ENCODE measurements around the gene MEGF9. TPM values are rescaled to one million over a fixed set of nuclear protein-coding genes. Genes with fewer than 3 reads are reported as not detected.

The MEGF9 gene
- total and polyA plus RNA-seq, 4 donors: 15.5 to 27.4 (median 19.3) TPM

DNA sequence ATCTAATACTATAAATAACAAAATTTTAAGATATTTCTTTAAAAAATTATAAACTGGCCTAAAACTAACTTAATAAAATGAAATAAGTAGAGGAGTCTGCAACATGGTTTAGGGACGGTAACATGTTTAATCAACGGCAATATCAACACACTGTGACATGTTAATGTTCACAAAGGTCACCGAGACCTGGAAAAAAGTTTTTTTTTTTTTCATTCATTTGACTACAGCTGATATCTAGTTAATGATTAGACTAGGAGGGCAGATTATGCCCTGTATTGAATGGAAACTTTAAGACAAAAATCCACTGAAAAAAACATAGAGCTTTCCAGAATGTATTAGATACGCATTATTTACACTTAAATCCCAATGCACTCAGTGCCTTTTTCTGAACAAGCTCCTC is 67.3 kb downstream of the MEGF9 start (continued):
- TF ChIP-seq RAD21 (IDR thresholded peaks at IDR 0.05) (peak; percentile 22 to 29), NR2F2 (IDR thresholded peaks at IDR 0.05) (no peak), GABPA (IDR thresholded peaks at IDR 0.05 in 1 of 2, conservative IDR thresholded peaks at IDR 0.05 in 1 of 2) (peak in 1 of 2 donors; percentile 21), RXRA (IDR thresholded peaks at IDR 0.05) (peak; percentile 74 to 88), SP1 (IDR thresholded peaks at IDR 0.05) (peak; percentile 88), MAX (IDR thresholded peaks at IDR 0.05) (peak; percentile 47), HNF4G (IDR thresholded peaks at IDR 0.05) (no peak)

DNA sequence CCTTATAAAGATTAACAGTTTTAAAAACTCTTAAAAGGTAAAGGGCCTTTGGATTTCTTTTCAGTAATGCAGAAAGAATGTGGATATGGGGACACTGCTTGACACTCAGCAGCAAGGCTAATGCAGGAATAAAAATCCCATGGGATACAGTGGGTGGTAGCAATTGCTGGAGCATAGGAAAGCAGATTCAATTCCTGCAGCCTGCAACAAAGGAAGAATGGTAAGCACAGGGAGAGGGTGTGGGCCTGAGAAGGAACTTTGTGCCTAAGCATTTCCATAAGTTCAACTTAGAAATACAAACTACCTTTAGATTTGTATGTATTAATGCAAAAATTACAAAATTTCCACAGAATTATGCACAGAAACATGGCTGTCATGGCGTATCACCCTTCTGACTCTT is 68.5 kb downstream of the MEGF9 start:
- no peak overlapping the region for H3K4me3 ChIP-seq (ENCODE audit: low read depth in 1 of 3, low read length in 3 of 3)
- H3K36me3 ChIP-seq (ENCODE audit: control insufficient read depth in 4 of 4, insufficient read depth in 3 of 4, low read depth in 1 of 4, low read length in 3 of 4): peaks cover 0 to 5% (median 0%) of the 10 kb centered on the region in 4 donors
- TF ChIP-seq MAX (IDR thresholded peaks at IDR 0.05): no peak
- TF ChIP-seq TAF1 (conservative IDR thresholded peaks at IDR 0.05): no peak
- no peak for TF ChIP-seq FOXA2 (IDR thresholded peaks at IDR 0.05)
- no peak for TF ChIP-seq RXRA (IDR thresholded peaks at IDR 0.05)
- no peak for TF ChIP-seq NR2F2 (IDR thresholded peaks at IDR 0.05)
- no peak for TF ChIP-seq GABPA (IDR thresholded peaks at IDR 0.05 in 1 of 2, conservative IDR thresholded peaks at IDR 0.05 in 1 of 2)
- TF ChIP-seq, protein P1, sequence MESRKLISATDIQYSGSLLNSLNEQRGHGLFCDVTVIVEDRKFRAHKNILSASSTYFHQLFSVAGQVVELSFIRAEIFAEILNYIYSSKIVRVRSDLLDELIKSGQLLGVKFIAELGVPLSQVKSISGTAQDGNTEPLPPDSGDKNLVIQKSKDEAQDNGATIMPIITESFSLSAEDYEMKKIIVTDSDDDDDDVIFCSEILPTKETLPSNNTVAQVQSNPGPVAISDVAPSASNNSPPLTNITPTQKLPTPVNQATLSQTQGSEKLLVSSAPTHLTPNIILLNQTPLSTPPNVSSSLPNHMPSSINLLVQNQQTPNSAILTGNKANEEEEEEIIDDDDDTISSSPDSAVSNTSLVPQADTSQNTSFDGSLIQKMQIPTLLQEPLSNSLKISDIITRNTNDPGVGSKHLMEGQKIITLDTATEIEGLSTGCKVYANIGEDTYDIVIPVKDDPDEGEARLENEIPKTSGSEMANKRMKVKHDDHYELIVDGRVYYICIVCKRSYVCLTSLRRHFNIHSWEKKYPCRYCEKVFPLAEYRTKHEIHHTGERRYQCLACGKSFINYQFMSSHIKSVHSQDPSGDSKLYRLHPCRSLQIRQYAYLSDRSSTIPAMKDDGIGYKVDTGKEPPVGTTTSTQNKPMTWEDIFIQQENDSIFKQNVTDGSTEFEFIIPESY (IDR thresholded peaks at IDR 0.05): no peak
- no peak for TF ChIP-seq HNF4G (IDR thresholded peaks at IDR 0.05)
- WGBS: 98% methylated on average over 1 of the region's 1 CpG
- peaks cover 8 to 49% (median 41%) of the 10 kb centered on the region in 4 donors for H3K4me1 ChIP-seq (ENCODE audit: control insufficient read depth in 4 of 4, insufficient read depth in 4 of 4, low read length in 3 of 4)
- H3K9ac ChIP-seq (ENCODE audit: low read depth in 1 of 2, low read length in 2 of 2): no peak overlapping the region
- no peak overlapping the region for H3K27ac ChIP-seq (ENCODE audit: low read depth in 1 of 2, low read length in 2 of 2)
- H3K9me3 ChIP-seq (ENCODE audit: control insufficient read depth in 4 of 4, low read length in 3 of 4): no peaks in the 10 kb centered on the region
- DNase-seq (ENCODE audit: low spot score): no peak
- H3K27me3 ChIP-seq (ENCODE audit: control insufficient read depth in 4 of 4, insufficient read depth in 4 of 4, low read length in 3 of 4): no peaks in the 10 kb centered on the region

DNA sequence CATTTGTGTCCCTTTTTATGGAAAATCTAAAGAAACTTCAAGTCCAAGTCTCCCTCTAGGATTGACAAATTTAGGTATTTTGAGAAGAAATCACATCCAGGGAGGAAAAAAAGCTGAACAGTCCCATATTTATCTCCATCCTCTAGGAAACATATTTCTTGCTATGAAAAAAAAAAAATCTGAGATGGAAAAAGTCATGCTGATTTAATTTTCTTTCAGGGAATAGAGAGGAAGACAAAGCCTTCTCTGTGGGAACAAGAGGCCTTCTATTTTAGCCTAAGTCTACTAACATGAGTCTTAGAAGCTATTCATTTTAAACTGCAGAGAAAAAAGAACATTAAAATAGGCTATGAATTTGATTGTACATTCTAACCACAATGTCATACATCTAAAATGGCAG is 71.2 kb downstream of the MEGF9 start:
- DNase-seq (ENCODE audit: low spot score): no peak
- TF ChIP-seq SP1 (IDR thresholded peaks at IDR 0.05): no peak
- no peak for TF ChIP-seq FOXA2 (IDR thresholded peaks at IDR 0.05)
- no peak for TF ChIP-seq HNF4G (IDR thresholded peaks at IDR 0.05)
- TF ChIP-seq, protein P2, sequence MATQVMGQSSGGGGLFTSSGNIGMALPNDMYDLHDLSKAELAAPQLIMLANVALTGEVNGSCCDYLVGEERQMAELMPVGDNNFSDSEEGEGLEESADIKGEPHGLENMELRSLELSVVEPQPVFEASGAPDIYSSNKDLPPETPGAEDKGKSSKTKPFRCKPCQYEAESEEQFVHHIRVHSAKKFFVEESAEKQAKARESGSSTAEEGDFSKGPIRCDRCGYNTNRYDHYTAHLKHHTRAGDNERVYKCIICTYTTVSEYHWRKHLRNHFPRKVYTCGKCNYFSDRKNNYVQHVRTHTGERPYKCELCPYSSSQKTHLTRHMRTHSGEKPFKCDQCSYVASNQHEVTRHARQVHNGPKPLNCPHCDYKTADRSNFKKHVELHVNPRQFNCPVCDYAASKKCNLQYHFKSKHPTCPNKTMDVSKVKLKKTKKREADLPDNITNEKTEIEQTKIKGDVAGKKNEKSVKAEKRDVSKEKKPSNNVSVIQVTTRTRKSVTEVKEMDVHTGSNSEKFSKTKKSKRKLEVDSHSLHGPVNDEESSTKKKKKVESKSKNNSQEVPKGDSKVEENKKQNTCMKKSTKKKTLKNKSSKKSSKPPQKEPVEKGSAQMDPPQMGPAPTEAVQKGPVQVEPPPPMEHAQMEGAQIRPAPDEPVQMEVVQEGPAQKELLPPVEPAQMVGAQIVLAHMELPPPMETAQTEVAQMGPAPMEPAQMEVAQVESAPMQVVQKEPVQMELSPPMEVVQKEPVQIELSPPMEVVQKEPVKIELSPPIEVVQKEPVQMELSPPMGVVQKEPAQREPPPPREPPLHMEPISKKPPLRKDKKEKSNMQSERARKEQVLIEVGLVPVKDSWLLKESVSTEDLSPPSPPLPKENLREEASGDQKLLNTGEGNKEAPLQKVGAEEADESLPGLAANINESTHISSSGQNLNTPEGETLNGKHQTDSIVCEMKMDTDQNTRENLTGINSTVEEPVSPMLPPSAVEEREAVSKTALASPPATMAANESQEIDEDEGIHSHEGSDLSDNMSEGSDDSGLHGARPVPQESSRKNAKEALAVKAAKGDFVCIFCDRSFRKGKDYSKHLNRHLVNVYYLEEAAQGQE (IDR thresholded peaks at IDR 0.05): no peak
- TF ChIP-seq, protein P1 (IDR thresholded peaks at IDR 0.05): no peak
- no peak for TF ChIP-seq YY1 (IDR thresholded peaks at IDR 0.05)
- TF ChIP-seq GABPA (IDR thresholded peaks at IDR 0.05 in 1 of 2, conservative IDR thresholded peaks at IDR 0.05 in 1 of 2): no peak
- TF ChIP-seq EGR1 (IDR thresholded peaks at IDR 0.05; ENCODE audit: low read depth in 2 of 2): no peak
- TF ChIP-seq TAF1 (conservative IDR thresholded peaks at IDR 0.05): no peak
- no peak for TF ChIP-seq NR2F2 (IDR thresholded peaks at IDR 0.05)

More for the DNA sequence above, 71.2 kb downstream of the MEGF9 start:
- Histone ChIP-seq H3K27ac (ENCODE audit: low read depth in 1 of 2, low read length in 2 of 2) (no peak overlapping the region), H3K4me3 (ENCODE audit: low read depth in 1 of 3, low read length in 3 of 3) (no peak overlapping the region), H3K36me3 (ENCODE audit: control insufficient read depth in 4 of 4, insufficient read depth in 3 of 4, low read depth in 1 of 4, low read length in 3 of 4) (peaks cover 0 to 5% (median under 1%) of the 10 kb centered on the region in 4 donors), H3K9ac (ENCODE audit: low read depth in 1 of 2, low read length in 2 of 2) (no peak overlapping the region), H3K27me3 (ENCODE audit: control insufficient read depth in 4 of 4, insufficient read depth in 4 of 4, low read length in 3 of 4) (no peaks in the 10 kb centered on the region), H3K4me1 (ENCODE audit: control insufficient read depth in 4 of 4, insufficient read depth in 4 of 4, low read length in 3 of 4) (peaks cover 7 to 33% (median 28%) of the 10 kb centered on the region in 4 donors), H3K9me3 (ENCODE audit: control insufficient read depth in 4 of 4, low read length in 3 of 4) (no peaks in the 10 kb centered on the region)
